ENCODE results near the gene TOE1.
"Not testable (repeated sequence)": the region's sequence is repeated elsewhere in the genome, so short reads cannot be mapped to it uniquely, and the experiment has no call there.

Gene TOE1

GRCh38 chr1:45355683-45356082, 15.7 kb downstream of the TOE1 start:
- no peak for DNase-seq (ENCODE audit: low read depth)

DNA sequence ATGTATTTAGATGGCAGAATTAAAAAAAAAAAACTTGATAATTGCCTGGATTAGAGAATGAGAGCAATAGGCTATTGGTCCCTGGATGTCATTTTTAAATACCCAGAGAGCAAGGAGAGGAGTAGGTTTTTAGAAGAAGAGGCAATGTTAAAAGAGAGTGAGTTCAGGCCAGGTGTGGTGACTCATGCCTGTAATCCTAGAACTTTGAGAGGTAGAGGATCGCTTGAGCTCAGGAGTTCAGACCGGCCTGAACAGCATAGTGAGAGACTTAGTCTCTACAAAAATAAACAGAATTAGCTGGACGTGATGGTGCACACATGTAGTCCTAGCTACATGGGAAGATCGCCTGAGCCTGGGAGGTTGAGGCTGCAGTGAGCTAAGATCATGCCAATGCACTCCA, 16.2 kb downstream of the TOE1 start:
- DNase-seq (ENCODE audit: low read depth): no peak

DNA sequence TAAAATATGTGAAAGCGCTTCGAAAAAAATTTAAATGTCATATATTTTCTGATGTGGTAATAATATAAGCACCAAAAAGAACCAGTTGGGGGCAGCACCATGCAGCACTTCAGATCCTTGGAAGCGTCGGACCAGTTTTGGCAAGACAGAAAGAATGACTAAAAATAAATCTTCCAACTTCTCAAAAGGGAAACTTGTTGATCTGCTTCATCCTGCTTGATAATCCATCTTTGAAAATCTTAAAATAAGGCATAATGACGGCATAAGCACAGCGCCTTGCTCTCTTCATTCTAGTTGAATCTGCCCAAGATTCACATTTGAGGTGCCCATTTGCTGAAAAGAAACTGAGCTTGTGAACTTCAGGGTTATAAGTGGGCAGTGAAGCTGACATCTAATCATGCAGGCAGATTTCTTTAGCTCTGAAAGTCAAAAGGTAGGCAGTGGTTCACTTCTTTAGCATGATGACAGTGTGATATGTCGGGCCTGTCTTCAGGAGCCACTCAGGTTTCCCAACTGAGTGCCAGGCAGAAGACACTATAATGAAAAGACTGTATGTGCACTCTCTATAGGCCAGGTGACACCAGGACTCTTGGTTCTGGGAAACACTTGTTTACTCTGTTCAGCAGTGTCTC, 20.0 kb downstream of the TOE1 start:
- DNase-seq (ENCODE audit: low read depth): peak; percentile 15

DNA sequence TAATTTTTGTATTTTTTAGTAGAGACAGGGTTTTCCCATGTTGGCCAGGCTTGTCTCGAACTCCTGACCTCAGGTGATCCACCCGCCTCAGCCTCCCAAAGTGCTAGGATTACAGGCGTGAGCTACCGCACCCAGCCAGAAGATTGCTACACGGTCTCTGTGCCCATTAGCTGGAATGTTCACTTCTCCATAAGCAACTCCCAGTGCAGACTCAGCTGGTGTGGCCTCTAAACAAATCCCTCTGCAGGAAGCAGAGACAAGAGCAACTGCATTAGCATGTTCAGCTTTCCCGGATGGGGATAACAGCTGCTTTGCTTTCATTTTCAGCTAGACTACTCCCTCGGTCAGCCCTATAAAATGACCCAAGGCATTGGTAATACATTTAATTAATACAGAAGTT, 21.0 kb downstream of the TOE1 start:
- not testable (repeated sequence) for DNase-seq (ENCODE audit: low read depth)

GRCh38 chr1:45364294-45364693, 24.3 kb downstream of the TOE1 start:
- DNase-seq (ENCODE audit: low read depth): no peak

DNA sequence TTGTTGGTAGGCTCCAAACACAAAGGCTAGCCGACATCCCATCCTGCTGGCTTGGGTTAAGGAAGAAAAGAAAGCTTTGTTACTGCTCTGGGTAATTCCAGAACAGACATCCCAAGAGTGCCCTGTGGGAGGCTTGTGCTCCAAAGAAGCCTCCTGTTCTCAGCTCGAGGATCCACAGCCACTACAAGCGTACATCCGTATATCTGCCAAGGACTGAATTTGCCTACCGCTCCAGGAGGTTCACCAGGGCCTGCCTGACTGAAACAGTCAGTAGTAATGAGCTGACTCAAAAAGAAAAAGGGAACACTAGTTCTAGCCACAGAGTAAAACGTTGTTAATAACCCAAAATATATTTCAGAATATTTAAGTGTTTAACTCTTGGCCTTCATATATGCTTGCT, 25.1 kb downstream of the TOE1 start:
- DNase-seq (ENCODE audit: low read depth): no peak

DNA sequence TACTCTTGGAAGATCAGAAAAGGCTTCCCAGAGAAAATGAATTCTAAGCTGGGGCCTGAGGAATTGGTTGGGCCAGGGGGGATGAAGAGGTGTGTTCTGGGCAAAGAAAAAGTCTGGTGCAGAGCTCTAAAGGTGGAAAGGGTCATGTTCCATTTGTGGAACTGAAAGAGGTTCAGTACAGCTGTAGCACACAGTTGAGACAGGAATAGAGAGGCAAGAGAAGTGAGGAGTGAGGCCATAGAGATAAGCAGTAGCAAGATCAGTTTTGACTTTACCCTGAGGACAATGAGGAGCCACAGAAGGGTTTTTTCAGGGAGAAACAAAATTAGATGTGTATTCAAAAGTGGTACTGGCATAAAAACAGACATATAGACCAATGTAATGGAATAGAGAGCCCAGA, 30.6 kb downstream of the TOE1 start:
- DNase-seq (ENCODE audit: low read depth): no peak

DNA sequence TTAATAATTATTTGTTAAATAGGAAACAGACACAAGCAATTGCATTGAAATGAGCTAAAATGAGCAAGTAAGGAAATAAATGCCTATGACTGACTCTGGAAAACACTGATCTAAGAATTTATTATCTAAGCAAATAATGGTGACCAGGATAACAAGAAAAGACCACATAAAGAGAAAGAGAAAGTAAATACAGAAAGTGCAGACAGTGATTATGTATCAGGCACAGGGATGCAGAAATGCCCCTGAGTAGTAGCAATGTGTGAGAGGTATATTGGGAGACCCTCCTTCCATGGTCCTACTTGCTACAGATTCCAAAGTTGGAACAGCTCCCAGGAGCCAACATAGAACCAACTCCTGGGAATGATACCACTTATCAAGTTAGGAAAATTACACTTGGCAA, 33.6 kb downstream of the TOE1 start:
- DNase-seq (ENCODE audit: low read depth): no peak

GRCh38 chr1:45375104-45376090, 35.4 kb downstream of the TOE1 start:
- DNase-seq (ENCODE audit: low read depth): no peak

DNA sequence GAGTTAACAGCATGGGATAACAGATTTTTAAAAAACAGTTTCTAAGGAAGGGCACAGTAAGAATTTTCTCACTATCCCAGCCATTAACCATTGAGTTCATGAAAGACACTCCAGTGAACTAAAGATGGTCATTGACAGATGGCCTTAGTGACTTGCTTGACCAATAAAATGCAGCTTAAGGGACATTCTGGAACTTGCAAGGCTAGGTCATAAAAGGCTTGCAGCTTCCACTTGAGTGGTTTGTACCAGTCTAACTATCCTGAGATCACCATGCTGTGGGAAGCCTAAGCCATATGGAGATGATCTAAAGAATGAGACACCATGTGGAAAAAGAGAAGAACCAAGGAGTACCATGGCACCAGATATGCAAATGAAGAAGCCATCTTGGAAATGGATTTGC, 38.2 kb downstream of the TOE1 start:
- no peak for DNase-seq (ENCODE audit: low read depth)

- no peak for DNase-seq (ENCODE audit: low read depth)
Observed at GRCh38 chr1:45379524-45379923, 39.6 kb downstream of the TOE1 start.

DNA sequence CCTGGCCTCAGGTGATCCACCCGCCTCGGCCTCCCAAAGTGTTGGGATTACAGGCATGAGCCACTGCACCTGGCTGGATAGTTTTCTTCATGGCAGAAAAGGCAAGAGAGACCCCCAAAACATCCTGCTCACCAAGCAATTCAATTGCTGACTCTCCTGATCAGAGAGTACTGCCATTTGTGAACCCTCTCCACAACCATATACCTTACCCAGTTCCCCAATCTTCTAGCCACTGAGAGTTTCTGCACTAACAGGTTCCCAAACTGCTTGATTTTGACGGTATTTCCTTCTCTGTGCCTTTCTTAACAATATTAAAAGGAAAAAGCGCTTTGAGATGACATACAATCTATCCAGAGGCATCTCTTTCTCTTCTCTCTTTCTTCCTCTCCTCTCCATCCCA, 40.2 kb downstream of the TOE1 start:
- no peak for DNase-seq (ENCODE audit: low read depth)

GRCh38 chr1:45380730-45381129, 40.8 kb downstream of the TOE1 start:
- no peak for DNase-seq (ENCODE audit: low read depth)

- no peak for DNase-seq (ENCODE audit: low read depth)
Observed at GRCh38 chr1:45381243-45381642, 41.3 kb downstream of the TOE1 start.

DNA sequence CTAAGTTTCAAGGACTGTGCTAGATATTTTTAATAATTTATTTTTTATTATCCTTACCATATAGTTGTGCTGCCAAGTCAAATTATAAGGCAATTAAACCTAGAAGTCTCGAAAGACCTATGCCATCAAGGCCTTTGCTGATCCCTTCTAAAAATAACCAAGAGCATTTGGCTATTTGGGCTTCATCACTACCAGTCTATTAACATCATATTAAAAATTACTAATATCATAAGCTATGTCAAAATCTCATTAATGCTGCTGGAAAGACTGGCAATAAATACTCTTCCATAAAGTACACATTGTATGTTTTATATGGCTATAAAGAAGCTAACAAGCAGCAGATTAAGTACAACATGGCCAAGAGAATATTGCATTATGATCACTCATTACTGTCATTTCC, 43.2 kb downstream of the TOE1 start:
- DNase-seq (ENCODE audit: low read depth): no peak

DNA sequence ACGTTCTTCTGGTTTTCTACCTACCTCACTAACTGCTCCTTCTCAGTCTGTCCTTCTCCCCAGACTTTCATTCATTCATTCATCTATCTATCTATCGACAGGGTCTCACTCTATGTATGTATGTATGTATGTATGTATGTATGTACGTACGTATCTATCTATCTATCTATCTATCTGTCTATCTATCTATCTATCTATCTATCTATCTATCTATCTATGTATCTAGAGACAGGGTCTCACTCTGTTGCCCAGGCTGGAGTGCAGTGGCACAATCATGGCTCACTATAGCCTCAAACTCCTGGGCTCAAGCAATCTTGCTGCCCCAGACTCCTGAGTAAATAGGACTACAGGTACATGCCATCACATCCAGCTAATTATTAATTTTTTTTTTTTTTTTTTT, 44.2 kb downstream of the TOE1 start:
- not testable (repeated sequence) for DNase-seq (ENCODE audit: low read depth)

GRCh38 chr1:45385302-45385701, 45.3 kb downstream of the TOE1 start:
- DNase-seq (ENCODE audit: low read depth): no peak

GRCh38 chr1:45386219-45386618, 46.2 kb downstream of the TOE1 start:
- no peak for DNase-seq (ENCODE audit: low read depth)

Data from stimulated activated CD8-positive, alpha-beta memory T cell treated with anti-CD3 and anti-CD28 coated beads, Interleukin-15, amount 100 ng/mL, for 1 hour (primary cell).